ENCODE measurements around the gene DOCK1.
"Not testable (repeated sequence)": the region's sequence is repeated elsewhere in the genome, so short reads cannot be mapped to it uniquely, and the experiment has no call there.

Gene DOCK1

DNA sequence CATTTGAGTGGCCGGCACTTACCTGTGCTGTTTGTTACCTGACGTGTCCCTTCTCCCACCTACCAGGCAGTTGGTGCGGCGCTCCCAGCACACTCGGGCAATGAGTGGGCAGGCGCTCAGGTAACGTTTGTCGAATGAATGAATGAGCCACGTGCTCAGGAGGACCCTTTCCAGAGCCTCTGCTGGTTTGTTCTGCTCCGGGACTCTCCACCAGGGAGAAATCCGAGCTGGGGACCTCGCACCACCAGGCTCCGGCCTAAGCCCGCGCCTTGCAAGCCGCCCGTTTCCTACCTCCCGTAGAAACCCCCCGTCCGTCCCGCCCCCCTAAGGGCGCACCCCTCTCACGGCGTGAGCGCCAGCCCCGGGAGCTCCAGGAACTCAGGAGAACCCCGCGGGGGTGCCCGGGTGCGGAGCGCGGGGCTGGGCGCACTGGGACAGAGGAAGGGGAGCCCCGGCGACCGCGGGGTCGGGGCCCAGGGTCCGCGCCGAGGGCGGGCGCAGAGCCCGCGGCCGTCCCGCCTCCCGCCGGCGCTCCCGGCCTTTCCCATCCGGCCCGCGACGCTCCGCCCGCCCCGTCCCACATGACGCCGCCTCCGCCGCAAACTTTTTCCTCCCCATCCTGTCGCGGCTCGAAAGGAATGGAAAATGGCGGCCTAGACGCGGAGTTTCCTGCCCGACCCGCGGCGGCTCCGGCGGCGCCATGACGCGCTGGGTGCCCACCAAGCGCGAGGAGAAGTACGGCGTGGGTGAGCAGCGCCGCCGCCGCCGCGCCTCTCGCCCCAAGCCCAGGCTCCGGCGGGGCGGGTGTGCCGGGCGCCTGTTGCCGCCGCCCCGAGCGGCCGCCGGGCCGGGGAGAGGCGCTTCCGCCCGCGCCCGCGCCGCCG lies at the start of gene DOCK1:
Gene DOCK1 (plus strand): TSS at position 611 of the 884 bp plus-strand sequence. CDS start 90 bp downstream, at position 701.
- DNase-seq: peak; percentile 76 to 89 (median 84)

DNA sequence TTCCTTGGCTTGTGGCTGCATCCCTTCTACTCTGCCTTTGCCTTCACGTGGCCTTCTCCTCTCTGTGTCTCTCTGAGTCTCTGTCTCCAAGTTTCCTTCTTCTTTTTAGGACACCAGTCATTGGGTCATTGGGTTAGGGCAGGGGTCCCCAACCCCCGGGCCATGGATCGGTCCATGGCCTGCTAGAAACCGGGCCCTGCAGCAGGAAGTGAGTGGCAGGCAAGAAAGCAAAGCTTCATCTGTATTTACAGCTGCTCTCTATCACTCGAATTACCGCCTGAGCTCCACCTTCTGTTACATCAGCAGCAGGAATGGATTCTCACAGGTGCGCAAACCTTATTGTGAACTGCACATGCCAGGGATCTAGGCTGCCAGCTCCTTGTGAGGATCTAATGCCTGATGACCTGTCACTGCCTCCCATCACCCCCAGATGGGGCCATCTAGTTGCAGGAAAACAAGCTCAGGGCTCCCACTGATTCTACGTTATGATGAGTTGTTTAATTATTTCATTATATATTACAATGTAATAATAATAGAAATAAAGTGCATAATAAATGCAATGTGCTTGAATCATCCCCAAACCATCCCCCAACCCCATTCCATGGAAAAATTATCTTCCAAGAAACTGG lies 47.9 kb upstream of the DOCK1 start:
- DNase-seq: no peak

DNA sequence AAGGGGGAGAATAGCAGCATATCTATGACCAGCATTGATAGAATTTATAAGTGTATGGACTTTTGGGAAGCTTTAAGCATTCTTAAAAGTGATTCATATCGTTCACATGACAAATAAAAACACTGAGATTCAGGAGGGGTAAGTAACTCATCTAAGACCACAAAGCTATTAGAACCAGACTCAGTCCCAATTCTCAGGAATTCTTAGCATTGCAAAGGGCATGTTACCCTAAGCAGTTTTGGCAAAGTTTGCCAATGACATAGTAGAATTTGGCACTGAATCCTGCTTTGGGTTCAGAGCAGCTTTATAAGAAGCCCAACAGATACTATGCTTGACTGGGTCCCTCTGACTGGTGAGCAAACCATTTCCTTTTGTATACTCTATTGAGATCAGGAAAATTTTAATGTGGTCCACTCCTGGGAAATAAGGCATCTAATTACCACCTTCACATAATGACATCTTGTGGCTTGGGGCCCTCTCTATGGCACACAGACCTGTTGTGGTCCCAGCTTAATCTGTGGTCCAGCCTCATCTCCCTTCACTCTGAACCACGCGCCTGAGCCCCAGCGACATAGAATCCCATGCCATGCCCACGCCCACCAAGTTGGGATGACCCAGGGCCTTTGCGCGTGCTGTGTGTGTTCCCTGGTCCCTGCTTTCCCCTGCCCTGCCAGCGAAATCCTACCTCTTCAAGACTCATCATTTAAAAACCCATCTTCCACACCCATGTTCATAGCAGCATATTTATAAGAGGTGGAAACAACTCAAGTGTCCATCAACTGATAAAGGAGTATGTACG lies 37.5 kb upstream of the DOCK1 start:
- no peak for DNase-seq

DNA sequence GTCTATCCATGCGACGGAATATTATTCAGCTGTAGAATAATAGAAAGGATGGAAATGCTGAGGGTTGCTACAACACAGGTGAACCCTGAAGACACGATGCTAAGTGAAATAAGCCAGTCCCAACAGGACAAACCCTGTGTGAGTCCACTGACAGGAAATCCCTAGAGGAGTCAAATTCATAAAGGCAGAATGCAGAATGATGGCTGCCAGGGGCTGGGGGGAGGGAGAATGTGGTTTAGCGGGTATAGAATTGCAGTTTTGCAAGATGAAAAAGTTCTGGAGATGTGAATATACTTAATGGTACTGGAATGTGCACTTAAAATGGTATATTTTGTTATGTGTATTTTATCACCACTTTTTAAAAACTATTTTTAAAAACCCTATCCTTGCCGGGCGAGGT lies 36.9 kb upstream of the DOCK1 start:
- DNase-seq: no peak

DNA sequence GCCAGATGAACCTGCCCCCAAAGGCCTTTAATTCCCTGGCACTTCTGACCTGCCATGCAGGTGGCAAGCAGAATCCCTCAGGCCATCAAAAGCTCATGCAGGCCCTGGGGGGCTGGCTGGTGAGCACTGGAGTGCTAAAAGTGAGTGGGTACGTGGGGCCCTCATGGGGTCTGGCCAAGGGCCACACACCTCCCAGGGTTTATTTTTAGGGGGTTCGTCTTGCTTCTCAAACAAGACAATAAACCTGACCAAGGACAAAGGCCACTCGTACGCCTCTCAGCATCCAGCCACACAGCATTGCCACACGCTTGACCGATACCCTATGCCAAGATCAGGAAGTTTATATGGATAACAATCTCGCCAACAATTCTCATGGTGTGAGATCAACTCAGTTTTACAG lies 33.1 kb upstream of the DOCK1 start:
- no peak for DNase-seq

DNA sequence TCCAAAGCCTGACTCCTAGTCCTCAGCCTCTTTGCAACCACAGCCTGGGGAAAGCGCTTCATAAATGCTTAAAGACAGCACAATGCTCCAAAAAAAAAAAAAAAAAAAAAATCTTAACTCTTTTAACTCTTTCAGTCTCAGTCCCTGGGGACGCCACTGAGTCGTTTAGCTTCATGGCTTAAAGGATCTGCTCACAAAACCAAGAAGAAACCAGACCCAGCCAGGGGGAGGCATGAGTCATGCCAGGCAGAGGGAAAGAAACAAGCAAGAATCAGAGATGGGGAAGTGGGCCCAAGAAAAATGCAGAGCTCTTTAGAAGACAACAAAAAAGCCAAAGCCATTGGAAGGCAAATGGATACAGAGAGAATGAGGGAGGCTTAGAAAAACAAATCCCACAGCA lies 32.5 kb upstream of the DOCK1 start:
- peak in 2 of 3 donors; percentile 2 to 6 for DNase-seq

DNA sequence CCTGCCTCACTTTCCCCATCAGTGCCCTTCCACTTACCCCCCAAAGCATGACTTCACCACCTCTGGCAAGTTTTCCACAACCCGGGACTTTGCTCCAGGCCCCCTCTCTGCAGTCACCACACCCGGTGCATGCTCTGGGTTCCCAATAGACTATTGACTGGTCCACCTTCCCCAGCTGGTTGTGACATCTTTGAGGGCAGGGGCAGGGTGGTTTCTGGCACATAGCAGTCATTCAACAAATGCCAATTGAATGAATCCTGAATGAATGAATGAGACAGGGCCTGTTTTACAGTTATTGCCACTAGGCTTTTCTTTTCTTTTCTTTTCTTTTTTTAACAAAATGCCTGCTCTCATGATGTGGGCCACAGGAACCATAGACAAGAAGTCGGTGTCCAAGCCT lies 28.8 kb upstream of the DOCK1 start:
- DNase-seq: no peak

DNA sequence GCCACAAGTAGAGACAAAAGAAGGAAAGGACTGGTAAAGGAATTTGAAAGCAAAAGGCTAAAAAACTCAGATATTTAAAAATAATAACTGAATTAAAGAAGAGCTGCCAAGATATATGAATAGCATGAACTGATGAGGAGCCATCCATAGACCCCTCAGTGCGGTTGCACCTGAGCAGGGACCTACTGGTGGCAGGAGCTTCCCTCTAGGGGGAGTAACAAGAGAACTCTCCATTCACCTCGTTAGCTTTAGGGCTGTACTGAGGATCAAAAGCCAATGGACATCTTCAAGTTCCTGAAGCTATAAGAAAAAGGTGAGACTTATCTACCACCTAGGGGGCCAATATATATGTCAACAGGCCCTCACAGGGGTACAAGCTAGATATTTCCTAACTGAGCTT lies 27.8 kb upstream of the DOCK1 start:
- DNase-seq: no peak

DNA sequence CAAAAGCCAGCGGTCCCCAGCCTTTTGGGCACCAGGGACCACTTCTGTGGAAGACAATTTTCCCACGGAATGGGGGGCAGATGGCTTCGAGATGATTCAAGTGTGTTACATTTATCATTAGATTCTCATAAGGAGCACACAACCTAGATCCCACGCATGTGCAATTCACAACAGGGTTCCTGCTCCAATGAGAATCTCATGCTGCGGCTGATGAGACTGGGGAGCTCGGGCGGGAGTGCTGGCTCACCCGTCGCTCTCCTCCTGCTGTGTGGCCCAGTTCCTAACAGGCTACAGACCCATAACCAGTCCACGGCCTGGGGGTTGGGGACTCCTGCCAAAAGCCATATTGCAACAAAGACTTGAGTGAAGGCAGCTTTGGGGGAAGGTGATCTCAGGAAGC lies 26.6 kb upstream of the DOCK1 start:
- DNase-seq: no peak

DNA sequence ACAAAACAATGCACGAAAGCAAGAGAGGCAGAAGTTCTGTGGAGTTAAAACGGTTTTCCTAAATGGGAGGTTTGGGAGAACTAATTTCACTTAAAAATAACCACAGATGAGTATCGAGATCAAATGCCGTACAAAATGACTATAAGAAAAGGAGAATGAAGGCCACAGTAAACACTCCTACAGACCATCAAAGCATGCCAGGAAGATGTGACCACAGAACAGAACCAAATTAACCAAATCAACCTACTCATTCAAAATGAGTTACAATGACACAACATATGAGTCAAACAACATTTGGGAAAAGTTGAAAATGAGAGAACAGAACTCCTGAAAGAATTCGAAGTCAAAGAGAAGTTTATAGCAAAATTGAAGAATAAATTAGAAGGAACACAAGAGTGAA lies 24.3 kb upstream of the DOCK1 start:
- no peak for DNase-seq

DNA sequence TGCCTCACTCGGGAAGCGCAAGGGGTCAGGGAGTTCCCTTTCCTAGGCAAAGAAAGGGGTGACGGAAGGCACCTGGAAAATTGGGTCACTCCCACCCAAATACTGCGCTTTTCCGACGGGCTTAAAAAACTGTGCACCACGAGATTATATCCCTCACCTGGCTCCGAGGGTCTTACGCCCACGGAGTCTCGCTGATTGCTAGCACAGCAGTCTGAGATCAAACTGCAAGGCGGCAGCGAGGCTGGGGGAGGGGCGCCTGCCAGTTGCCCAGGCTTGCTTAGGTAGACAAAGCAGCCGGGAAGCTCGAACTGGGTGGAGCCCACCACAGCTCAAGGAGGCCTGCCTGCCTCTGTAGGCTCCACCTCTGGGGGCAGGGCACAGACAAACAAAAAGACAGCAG lies 23.2 kb upstream of the DOCK1 start:
- not testable (repeated sequence) for DNase-seq

DNA sequence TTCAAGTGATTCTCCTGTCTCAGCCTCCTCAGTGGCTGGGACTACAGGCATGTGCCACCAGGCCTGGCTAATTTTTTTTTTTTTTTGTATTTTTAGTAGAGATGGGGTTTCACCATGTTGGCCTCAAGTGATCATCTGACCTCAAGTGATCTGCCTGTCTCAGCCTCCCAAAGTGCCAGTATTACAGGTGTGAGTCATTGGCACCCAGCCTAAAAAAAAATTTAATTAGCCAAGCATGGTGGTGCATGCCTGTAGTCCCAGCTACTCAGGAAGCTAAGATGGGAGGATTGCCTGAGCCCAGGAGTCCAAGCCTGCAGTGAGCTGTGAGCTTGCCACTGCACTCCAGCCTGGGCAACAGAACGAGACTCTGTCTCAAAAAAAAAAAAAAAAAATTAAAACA lies 16.8 kb upstream of the DOCK1 start:
- not testable (repeated sequence) for DNase-seq

DNA sequence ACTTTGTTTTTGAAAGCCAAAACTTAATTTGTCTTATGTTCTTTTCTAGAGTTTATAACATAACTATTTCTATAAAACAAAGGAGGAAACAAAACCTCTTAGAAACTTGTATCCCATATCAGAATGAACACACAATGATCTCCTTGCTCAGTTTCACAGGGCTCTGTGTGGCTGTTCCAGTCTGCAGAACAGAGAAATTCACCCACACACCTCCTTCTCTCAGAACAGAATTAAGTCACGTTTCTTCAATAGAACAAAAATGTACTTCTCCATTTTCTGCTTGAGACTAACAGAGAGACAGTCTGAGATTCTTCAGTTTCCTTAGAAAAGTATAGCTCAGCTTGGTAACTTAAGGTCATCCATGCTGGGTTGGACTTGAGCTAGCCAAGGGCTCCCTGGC lies 15.8 kb upstream of the DOCK1 start:
- no peak for DNase-seq

DNA sequence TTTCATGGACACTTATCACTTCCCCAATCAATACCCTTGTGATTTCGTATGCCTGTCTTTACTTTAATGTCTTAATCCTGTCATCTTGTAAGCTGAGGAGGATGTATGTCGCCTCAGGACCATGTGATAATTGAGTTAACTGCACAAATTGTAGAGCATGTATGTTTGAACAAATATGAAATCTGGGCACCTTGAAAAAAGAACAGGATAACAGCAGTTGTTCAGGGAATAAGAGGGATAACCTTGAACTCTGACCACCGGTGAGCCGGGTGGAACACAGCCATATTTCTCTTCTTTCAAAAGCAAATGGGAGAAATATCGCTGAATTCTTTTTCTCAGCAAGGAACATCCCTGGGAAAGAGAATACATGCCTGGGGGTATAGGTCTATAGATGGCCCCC lies 14.4 kb upstream of the DOCK1 start:
- DNase-seq: not testable (repeated sequence)

DNA sequence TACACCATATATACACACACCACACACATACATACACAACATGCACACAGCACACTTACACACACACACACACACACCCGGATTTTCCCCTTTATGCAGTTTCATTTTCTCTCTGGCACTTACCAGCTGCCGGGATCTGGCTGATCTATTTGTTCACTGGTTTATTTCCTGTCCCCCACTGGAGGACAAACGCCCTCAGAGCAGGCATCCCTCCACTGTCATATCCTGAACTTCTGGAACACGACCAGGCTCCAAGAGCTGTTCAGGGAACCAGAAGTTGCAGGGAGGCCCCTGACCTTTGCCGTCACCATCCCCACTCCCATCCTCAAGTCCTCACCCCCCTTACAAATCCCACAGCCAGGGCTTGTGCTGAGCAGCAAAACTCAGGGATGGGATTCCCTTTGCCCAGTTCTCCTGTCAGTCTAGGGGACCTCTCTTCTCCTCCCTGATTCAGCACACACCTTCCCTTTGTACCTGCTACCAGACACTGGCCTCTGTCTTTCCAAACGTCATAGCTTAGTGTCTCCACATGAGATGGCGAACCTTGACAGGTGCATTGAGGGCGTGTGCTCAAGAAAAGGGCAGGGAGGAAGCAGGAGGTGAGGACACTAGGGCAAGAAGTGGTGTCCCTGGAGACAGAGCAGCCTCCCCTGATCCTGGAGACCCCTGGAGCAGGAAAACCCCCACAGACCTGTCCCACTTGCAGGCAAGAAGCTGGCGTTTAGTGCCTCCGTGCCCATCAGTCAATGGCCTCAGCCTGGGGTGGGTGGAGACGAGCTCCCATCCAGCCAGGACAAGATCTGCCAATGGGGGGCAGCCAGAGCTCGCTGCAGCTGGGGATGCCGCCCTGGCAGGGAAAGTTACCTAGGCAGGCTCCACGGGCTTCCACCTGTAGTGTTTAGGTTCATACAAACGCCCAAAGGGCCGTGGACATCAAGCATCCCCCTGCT lies 12.7 kb upstream of the DOCK1 start:
- no peak for DNase-seq

DNA sequence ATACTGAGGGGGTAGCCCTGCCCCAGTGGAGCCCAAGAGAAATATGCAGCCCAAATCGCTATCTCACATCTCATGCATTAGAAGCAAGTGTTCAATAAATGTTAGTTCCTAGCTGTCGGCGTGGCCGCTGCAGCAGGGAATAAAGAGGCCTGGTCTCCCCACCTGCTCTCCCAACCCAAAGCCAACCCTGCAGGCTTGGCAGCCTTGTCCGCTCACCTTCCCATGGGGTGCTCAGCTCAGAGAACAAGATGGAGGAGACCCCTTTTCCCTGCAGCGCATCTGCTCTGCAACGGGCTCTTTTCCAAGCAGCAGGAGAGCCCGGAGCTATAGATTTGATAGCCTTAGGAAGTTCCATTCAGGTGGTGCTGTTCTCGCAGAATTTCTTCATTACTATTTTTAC lies 12.0 kb upstream of the DOCK1 start:
- no peak for DNase-seq

DNA sequence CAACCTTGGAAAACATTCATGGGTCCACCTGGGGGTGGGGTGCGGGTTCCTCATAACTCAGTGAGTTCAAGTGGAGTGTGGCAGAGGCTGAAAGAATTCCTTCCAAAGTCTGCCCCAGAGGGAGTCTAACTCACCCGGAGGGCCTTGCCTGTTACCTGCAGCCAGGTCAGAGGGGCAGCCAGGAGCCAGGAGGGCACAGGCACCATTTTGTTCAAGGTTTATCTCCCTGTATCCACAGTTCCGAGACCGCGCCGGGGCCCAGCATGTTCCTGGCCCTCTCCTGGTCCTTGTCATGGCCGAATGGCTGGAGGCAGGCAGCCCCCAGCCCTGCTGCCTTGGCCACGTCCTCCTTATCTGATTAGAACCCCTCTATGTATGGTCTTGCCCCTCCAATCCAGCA lies 11.4 kb upstream of the DOCK1 start:
- no peak for DNase-seq

DNA sequence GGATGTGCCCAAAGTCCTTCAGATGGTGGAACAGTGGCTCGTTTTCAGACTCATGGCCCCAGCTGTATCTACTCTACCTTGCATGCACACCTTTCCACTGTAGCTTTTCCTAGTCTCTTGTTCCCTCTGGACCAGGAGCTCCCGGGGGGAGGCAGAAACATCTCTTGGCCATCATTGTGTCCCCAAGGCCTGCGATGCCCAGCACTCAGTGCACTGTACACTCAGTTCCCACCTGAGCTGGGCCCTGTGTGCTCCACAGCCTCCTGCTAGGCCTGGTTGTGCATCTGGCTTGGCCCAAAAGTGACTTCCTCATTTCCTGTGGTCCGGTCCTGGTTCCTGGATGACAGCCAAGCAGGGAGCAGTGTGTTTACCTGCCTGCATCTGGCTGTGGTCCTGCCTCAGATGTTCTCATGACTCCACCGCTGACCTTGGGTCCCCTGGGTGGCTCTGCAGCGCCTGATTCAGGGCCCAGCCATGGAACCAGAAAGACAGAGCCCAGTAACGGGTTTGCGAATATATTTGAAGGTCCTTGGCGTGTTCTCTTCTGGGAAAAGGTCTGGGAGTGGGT lies 9.9 kb upstream of the DOCK1 start:
- DNase-seq: no peak

DNA sequence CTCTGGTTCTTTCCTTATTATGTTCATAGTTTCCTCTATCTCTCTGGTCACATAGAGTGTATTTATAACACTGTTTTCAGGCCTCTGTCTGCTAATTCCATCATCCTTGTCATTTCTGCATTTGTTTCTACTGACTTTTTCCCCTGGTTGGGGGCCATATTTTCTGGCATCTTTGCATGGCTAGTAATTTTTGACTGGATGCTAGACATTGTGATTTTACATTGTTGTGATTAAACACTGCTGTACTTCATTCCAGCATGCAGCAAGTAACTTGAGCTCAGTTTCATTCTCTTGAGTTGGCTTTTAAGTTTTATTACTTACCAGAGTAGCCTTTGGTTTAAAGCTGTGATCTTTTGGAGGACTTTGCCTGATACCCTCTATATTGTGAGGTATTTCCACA lies 6.8 kb upstream of the DOCK1 start:
- no peak for DNase-seq

DNA sequence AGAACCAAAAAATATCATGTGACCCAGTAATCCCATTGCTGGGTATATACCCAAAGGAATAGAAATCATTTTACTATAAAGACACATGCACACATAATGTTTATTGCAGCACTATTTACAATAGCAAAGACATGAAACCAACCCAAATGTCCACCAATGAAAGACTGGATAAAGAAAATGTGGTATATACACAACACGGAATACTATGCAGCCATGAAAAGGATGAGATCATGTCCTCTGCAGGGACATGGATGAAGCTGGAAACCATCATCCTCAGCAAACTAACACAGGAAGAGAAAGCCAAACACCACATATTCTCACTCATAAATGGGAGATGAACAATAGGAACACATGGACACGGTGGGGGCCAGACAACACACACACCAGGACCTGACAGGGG lies 5.7 kb upstream of the DOCK1 start:
- not testable (repeated sequence) for DNase-seq

DNA sequence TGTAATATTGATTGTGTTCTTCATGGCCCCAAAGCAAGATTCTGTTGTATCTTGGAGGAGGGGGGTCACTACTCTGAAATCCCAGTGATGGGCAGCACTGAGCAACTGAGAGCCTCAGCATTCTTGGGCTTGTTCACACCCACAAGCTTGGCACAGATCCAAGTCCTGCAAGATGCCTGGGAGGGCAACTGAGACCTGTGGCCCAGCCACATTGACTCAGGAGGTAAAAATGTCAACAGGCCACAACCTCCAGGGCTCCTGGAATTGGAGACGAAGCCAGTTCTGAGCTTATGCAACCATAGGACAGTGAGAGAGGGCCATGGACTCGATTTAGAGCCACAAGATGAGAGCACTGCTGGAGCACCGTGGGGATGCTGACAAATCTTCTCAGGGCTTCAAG lies 3.1 kb upstream of the DOCK1 start:
- no peak for DNase-seq

All from suppressor macrophage treated with lipopolysaccharide for 1 hour (primary cell).